KMS-11 (cell line): Measurements from ENCODE around the gene SLC48A1.
A peak's percentile ranks its signal among the peaks of the same experiment; 100 is the strongest.

Experiments
- H2AFZ ChIP-seq: fragments of 200-600 bp; sonication (generic); 2 replicates; pipeline ENCODE4 v1.6.1; 2016; ENCODE audit warnings: antibody characterized with exemption, mixed run types, low read depth
- H3K27ac ChIP-seq: fragments of 200-600 bp; sonication (generic); 2 replicates; pipeline ENCODE4 v1.6.1; 2016; ENCODE audit warnings: mild to moderate bottlenecking, mixed run types
- H3K27me3 ChIP-seq: fragments of 200-600 bp; sonication (generic); 2 replicates; pipeline ENCODE4 v1.6.1; 2017; ENCODE audit warnings: mild to moderate bottlenecking, low read depth, mixed run types, moderate library complexity; ENCODE audit not compliant: insufficient read depth
- H3K36me3 ChIP-seq: fragments of 200-600 bp; sonication (generic); 2 replicates; pipeline ENCODE4 v1.6.1; 2017; ENCODE audit warnings: mild to moderate bottlenecking, mixed run types; ENCODE audit not compliant: insufficient read depth
- H3K4me1 ChIP-seq: fragments of 200-600 bp; sonication (generic); 2 replicates; pipeline ENCODE4 v1.6.1; 2016; ENCODE audit warnings: mild to moderate bottlenecking, low read depth, mixed run types; ENCODE audit not compliant: poor library complexity, severe bottlenecking
- H3K4me2 ChIP-seq: fragments of 200-600 bp; sonication (generic); 2 replicates; pipeline ENCODE4 v1.7.0; 2016; ENCODE audit warnings: mild to moderate bottlenecking, mixed run types
- H3K4me3 ChIP-seq: fragments of 200-600 bp; sonication (generic); IDR thresholded peaks from 2 replicates; pipeline ENCODE4 v1.6.1; 2017; ENCODE audit warnings: low read depth, low read length, mixed read lengths; ENCODE audit not compliant: insufficient read depth
- H3K79me2 ChIP-seq: fragments of 200-600 bp; sonication (generic); 2 replicates; pipeline ENCODE4 v1.6.1; 2016; ENCODE audit warnings: low read depth, mixed run types; ENCODE audit not compliant: insufficient read depth
- H3K9ac ChIP-seq: fragments of 200-600 bp; sonication (generic); 2 replicates; pipeline ENCODE4 v1.6.1; 2016; ENCODE audit warnings: mild to moderate bottlenecking, mixed run types
- H4K20me1 ChIP-seq: fragments of 200-600 bp; sonication (generic); 2 replicates; pipeline ENCODE4 v1.6.1; 2016; ENCODE audit warnings: mild to moderate bottlenecking, mixed run types; ENCODE audit not compliant: insufficient read depth
- TF ChIP-seq, protein P1 (sequence below): fragments of 200-600 bp; sonication (generic); conservative IDR thresholded peaks from 2 replicates; pipeline ENCODE4 v1.6.1; 2017; ENCODE audit warnings: low read depth, mild to moderate bottlenecking, antibody characterized with exemption, low read length, moderate library complexity, mixed read lengths

Gene SLC48A1

DNA sequence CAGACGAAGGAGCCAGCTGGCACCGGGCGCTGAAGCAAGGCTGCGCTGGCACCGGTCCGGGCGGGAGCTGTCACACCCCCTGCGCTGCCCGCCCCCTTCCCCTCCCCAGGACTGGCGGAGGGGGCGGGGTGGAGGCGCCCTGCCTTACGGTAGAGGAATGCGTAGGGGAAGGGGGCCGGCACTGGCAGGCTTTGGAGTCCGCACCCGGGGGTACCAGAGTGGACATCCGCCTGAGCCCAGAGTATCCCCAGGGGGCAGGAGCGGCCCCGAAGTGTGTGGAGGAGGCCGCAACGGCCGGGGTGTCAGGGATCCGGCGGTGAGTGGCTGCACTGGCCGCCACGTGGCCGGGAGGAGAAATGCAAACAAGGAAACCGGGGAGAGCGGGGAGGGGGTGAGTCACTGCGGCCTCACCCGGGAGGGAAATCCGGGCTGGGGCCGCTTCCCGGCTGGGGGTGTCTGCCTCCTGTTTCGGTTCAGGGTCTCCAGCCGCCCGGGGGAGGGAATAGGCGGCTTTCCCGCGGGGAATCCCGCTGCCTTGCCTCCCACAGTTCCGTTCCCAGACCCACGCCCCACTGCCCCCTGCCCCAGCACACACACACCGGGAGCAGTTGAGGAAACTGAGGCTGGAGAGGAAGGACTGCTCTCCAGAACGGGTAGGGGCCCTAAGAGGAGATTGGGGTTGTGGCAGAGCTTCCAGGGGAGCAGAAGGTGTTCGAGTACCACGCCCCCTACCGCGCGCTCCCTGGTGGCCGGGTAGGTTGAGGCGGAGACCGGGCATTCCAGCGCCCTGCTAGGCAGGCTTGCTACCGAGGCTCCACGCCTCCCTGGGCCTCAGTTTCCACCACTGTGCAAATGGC is 14.0 kb upstream of the SLC48A1 start, which contains the start of gene RAPGEF3:
TSS of gene RAPGEF3 (minus strand) at position 47 of the 857 bp plus-strand sequence. CDS start 324 bp downstream, outside the sequence.
- TF ChIP-seq, protein P1, sequence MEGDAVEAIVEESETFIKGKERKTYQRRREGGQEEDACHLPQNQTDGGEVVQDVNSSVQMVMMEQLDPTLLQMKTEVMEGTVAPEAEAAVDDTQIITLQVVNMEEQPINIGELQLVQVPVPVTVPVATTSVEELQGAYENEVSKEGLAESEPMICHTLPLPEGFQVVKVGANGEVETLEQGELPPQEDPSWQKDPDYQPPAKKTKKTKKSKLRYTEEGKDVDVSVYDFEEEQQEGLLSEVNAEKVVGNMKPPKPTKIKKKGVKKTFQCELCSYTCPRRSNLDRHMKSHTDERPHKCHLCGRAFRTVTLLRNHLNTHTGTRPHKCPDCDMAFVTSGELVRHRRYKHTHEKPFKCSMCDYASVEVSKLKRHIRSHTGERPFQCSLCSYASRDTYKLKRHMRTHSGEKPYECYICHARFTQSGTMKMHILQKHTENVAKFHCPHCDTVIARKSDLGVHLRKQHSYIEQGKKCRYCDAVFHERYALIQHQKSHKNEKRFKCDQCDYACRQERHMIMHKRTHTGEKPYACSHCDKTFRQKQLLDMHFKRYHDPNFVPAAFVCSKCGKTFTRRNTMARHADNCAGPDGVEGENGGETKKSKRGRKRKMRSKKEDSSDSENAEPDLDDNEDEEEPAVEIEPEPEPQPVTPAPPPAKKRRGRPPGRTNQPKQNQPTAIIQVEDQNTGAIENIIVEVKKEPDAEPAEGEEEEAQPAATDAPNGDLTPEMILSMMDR = peak; percentile 55
- H3K9ac ChIP-seq = peak within 1 kb of the TSS; percentile 69

DNA sequence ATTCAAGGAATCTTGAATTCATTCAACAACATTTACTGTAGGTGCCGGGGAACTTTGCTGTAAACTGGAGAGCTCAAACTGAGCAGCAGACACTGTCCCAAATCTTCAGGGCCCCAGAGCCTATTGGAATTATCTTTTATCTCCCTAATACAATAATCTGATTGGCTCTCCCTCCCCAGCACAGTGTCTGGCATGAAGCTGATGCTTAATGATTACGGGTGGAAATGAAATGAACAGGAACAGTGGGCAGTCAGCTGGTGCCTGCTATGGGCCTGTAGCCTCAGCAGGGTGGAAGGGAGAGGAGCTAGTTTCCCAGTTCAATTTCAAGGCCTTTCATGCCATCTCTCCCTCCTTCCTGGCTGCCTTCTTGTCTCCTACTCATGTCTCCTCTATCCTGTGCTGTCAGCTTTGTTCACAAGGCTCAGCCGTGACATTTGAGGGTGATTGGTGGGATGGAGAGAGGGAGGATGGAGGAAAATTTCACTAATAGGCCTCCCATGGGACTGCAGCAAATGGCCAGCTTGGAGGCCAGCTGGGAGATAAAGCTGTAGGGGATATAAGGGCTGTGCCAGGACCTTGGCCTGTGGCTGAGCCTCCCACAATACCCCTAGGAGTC is 10.1 kb upstream of the SLC48A1 start:
- TF ChIP-seq, protein P1 = no peak
- H3K9ac ChIP-seq = no peak overlapping the region
- no peak overlapping the region for H3K4me3 ChIP-seq
- no peak overlapping the region for H3K27ac ChIP-seq
- H3K36me3 ChIP-seq = no peaks in the 10 kb centered on the region
- H3K27me3 ChIP-seq = no peaks in the 10 kb centered on the region
- no peak overlapping the region for H2AFZ ChIP-seq
- H4K20me1 ChIP-seq = no peaks in the 10 kb centered on the region
- H3K79me2 ChIP-seq = no peaks in the 10 kb centered on the region
- H3K4me1 ChIP-seq = peaks cover 47% of the 10 kb centered on the region
- H3K4me2 ChIP-seq = no peak overlapping the region

More for the DNA sequence above, 14.0 kb upstream of the SLC48A1 start, which contains the start of gene RAPGEF3:
- H3K4me1 ChIP-seq = peaks cover 53% of the 10 kb centered on the region
- H3K79me2 ChIP-seq = no peaks in the 10 kb centered on the region
- H3K27me3 ChIP-seq = no peaks in the 10 kb centered on the region
- H3K27ac ChIP-seq = peak within 1 kb of the TSS; percentile 20; the same call in 1 of the 2 replicates
- H4K20me1 ChIP-seq = no peaks in the 10 kb centered on the region
- peak within 1 kb of the TSS; percentile 94 for H2AFZ ChIP-seq
- H3K4me3 ChIP-seq = no peak within 1 kb of the TSS
- H3K4me2 ChIP-seq = peak within 1 kb of the TSS; percentile 74
- no peaks in the 10 kb centered on the region for H3K36me3 ChIP-seq

DNA sequence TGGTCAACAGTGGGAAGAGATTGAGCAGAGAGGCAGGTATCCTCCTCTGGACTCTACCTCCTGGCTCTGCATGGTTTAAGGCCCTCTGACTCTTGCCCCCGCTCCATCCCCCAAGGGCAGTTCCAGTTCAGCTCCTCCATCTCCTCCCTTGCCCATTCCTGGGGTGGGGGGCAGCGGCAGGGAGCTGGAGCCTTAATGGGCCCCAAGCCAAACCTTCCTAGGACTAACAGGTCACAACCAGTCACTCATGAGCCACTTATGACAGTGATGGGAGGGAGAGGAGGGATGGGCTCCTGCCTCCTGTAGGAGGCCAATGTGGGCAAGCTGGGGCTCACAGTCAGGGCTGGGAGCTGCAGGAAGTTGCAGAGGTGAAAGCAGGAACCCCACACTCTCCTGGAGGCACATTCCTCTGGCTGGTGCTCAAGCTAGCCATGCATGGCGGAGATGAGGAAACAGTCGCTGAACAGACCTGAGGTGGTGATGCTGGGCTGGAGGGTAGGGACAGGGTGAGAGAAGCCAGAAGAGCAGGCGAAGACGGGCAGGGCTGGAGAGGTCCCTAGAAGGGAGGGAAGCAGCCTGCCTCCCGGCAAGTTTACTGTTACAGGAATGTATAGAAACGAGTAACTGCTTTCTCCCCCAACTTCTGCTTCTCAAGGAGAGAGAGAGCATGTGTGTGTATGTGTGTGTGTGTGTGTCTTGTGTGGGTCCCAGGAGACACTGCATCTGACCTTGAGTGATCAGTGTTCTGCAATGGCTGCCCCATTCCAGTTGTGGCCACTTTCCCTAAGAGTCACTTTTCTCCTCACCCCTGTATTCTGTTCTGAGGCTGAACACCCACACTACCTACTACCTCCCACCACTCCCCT is 9.3 kb upstream of the SLC48A1 start:
- Histone ChIP-seq H3K27ac (no peak overlapping the region), H3K9ac (no peak overlapping the region), H4K20me1 (no peaks in the 10 kb centered on the region), H3K36me3 (no peaks in the 10 kb centered on the region), H3K4me1 (peaks cover 42% of the 10 kb centered on the region), H3K4me2 (no peak overlapping the region), H3K79me2 (no peaks in the 10 kb centered on the region), H2AFZ (no peak overlapping the region), H3K4me3 (no peak overlapping the region), H3K27me3 (no peaks in the 10 kb centered on the region)
- TF ChIP-seq, protein P1 = no peak

DNA sequence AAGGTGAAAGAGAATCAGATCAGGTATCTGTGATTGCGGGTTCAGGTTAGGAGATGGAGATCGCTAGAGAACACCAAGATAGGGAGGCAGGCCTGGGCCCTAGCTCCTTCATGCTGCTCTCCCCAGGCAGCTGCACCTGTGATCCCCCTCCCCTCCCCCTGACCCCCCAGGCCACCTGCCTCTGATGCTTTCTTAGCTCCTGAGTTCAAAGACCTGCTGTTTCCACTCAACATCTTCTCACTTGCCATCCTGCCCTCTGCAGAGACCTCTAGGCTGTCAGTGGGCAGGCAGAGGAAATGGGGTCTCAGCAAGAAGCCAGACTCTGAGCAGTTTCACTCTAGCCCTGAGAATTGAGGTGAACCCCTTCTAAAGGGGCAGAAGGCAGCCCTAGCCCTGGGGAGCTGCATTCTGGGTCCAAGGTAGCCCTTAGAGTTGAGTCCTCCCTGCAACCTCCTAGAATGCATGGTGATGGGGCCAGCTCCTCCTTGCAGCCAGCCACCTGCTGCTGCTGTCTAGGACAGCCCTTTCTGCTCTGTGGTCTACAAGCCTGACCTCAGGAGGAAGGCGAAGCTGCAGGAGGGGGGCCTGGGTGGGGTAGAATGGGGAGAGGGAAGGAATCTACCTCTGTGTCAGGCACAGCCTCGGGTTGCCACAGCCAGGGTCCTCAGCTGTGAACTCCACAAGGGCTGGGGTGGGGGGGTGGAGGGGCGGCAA is 6.4 kb upstream of the SLC48A1 start:
- TF ChIP-seq, protein P1 = no peak
- H3K4me1 ChIP-seq = peaks cover 43% of the 10 kb centered on the region
- H3K9ac ChIP-seq = no peak overlapping the region

More for the DNA sequence above, 6.4 kb upstream of the SLC48A1 start:
- Histone ChIP-seq H3K4me3 (no peak overlapping the region), H3K27ac (peak overlapping the region; percentile 39; the same call in 1 of the 2 replicates), H3K36me3 (no peaks in the 10 kb centered on the region), H3K4me2 (peak overlapping the region; percentile 57; the same call in 1 of the 2 replicates), H4K20me1 (no peaks in the 10 kb centered on the region), H2AFZ (no peak overlapping the region), H3K79me2 (no peaks in the 10 kb centered on the region), H3K27me3 (no peaks in the 10 kb centered on the region)
